ENCODE results near the gene RPUSD3.

DNA sequence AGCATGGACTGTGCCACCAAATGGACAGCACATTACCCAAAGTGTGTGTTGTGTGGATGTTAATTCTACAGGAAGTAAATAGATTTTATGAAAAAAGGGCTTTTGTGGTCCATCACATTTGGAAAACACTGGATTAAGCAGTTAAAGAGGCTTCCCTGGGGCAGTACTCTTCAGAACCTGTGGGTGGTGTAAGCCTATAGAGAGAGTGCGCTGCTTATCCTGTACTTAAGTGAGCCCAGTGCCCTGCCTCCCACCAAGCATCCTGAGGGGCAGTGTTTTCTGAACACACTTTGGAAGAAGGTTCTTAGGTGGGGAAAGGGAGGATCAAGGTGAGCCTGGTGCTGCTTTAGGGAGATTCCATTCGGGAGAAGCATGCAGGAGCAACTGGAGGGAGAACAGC lies 22.9 kb downstream of the RPUSD3 start:
- TF ChIP-seq, protein P1, sequence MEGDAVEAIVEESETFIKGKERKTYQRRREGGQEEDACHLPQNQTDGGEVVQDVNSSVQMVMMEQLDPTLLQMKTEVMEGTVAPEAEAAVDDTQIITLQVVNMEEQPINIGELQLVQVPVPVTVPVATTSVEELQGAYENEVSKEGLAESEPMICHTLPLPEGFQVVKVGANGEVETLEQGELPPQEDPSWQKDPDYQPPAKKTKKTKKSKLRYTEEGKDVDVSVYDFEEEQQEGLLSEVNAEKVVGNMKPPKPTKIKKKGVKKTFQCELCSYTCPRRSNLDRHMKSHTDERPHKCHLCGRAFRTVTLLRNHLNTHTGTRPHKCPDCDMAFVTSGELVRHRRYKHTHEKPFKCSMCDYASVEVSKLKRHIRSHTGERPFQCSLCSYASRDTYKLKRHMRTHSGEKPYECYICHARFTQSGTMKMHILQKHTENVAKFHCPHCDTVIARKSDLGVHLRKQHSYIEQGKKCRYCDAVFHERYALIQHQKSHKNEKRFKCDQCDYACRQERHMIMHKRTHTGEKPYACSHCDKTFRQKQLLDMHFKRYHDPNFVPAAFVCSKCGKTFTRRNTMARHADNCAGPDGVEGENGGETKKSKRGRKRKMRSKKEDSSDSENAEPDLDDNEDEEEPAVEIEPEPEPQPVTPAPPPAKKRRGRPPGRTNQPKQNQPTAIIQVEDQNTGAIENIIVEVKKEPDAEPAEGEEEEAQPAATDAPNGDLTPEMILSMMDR (conservative IDR thresholded peaks at IDR 0.05; ENCODE audit: low read depth, low read length): peak; percentile 50
- no peak for TF ChIP-seq EZH2 (IDR thresholded peaks at IDR 0.05; ENCODE audit: borderline replicate concordance, low read depth, low read length, poor library complexity, severe bottlenecking)
